ENCODE data around the gene KIF22.

The KIF22 gene

DNA sequence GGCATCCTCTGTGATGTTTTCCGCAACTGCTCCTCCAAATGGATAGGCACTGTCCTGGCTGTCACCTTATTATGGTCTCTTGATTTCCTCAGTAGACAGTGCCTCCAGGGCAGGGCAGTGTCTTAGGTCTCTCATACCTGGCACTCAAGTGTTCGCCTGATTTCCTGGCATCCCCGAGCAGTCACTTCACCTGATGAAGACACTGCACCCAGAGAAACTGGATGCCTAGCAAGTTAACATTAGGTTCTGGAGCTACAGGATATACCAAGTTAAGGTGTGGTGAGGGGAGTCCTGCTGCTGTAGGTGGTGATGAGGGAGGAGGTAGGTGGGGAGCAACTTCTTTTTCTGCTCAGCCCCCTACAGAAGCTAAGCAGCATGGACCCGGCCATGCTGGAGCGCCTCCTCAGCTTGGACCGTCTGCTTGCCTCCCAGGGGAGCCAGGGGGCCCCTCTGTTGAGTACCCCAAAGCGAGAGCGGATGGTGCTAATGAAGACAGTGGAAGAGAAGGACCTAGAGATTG is 11.9 kb downstream of the KIF22 start:
- no peak overlapping the region for H3K27ac ChIP-seq (ENCODE audit: insufficient read depth, low read depth, low read length, poor library complexity, severe bottlenecking)
- H3K9me3 ChIP-seq (ENCODE audit: control insufficient read depth, low read length) = no peaks in the 10 kb centered on the region
- 95 to 97% methylated on average over 8 of the region's 8 CpGs for WGBS, 2 experiments
- peaks cover 4% of the 10 kb centered on the region for H3K4me1 ChIP-seq (ENCODE audit: control insufficient read depth, insufficient read depth, low read length)
- peaks cover 48% of the 10 kb centered on the region for H3K36me3 ChIP-seq (ENCODE audit: control insufficient read depth, insufficient read depth, low read length)
- H3K4me3 ChIP-seq (ENCODE audit: insufficient read depth, low read depth, low read length) = no peak overlapping the region
- no peaks in the 10 kb centered on the region for H3K27me3 ChIP-seq (ENCODE audit: control insufficient read depth, insufficient read depth, low read length, poor library complexity, severe bottlenecking)

DNA sequence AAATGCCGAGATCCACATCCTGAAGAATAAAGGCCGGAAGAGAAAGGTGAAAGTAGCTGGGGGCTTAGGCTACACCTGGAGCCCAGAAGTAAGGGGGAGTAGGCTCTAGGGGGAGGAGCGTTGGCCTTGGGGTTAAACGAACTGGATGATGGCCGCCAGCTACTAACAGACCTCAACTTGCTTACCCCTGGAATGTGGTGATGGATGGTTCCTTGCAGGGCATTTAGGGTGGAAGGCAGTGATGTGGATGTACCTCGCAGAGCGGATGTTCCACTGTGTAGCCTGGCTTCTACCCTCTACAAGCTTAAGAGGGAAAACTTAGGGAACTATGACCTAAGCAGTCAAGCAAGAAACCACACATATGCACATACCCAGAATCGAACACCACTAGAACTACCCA is 13.5 kb downstream of the KIF22 start:
- peaks cover 39% of the 10 kb centered on the region for H3K36me3 ChIP-seq (ENCODE audit: control insufficient read depth, insufficient read depth, low read length)
- 87 to 91% methylated on average over 7 to 8 of the region's 8 CpGs for WGBS, 2 experiments
- H3K27ac ChIP-seq (ENCODE audit: insufficient read depth, low read depth, low read length, poor library complexity, severe bottlenecking) = no peak overlapping the region
- H3K4me1 ChIP-seq (ENCODE audit: control insufficient read depth, insufficient read depth, low read length) = peaks cover 13% of the 10 kb centered on the region
- H3K9me3 ChIP-seq (ENCODE audit: control insufficient read depth, low read length) = no peaks in the 10 kb centered on the region
- no peaks in the 10 kb centered on the region for H3K27me3 ChIP-seq (ENCODE audit: control insufficient read depth, insufficient read depth, low read length, poor library complexity, severe bottlenecking)
- no peak overlapping the region for H3K4me3 ChIP-seq (ENCODE audit: insufficient read depth, low read depth, low read length)

DNA sequence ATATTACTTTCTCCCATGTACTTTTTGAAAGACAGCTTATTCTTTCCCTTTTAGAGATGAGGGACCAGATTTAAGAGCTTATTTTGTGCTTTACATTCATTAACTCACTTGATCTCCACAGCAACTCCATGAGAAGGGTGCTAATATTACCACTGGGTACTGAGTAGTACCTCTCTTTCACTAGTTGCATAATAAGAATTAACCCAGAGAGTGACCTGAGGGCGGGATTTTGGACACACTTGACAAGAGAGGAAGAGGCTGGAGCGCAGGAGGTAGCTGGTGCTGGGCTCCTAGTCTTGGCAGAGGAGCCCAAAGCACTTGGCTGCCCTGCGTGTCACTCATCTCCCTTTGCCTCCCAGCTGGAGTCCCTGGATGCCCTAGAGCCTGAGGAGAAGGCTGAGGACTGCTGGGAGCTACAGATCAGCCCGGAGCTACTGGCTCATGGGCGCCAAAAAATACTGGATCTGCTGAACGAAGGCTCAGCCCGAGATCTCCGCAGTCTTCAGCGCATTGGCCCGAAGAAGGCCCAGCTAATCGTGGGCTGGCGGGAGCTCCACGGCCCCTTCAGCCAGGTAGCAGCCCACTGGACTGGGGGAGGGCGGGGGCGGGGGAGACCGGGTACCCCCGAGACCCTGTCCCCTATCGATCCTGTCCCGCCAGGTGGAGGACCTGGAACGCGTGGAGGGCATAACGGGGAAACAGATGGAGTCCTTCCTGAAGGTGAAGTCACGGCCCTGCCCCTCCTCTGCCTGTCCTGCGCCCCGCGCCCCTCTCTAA is 14.1 kb downstream of the KIF22 start:
- H3K27ac ChIP-seq (ENCODE audit: insufficient read depth, low read depth, low read length, poor library complexity, severe bottlenecking) = peak overlapping the region; percentile 91
- no peaks in the 10 kb centered on the region for H3K9me3 ChIP-seq (ENCODE audit: control insufficient read depth, low read length)
- H3K36me3 ChIP-seq (ENCODE audit: control insufficient read depth, insufficient read depth, low read length) = peaks cover 32% of the 10 kb centered on the region
- H3K27me3 ChIP-seq (ENCODE audit: control insufficient read depth, insufficient read depth, low read length, poor library complexity, severe bottlenecking) = no peaks in the 10 kb centered on the region
- WGBS, 2 experiments = 36 to 41% methylated on average over 26 of the region's 26 CpGs
- H3K4me3 ChIP-seq (ENCODE audit: insufficient read depth, low read depth, low read length) = peak overlapping the region; percentile 68
- H3K4me1 ChIP-seq (ENCODE audit: control insufficient read depth, insufficient read depth, low read length) = peaks cover 19% of the 10 kb centered on the region

DNA sequence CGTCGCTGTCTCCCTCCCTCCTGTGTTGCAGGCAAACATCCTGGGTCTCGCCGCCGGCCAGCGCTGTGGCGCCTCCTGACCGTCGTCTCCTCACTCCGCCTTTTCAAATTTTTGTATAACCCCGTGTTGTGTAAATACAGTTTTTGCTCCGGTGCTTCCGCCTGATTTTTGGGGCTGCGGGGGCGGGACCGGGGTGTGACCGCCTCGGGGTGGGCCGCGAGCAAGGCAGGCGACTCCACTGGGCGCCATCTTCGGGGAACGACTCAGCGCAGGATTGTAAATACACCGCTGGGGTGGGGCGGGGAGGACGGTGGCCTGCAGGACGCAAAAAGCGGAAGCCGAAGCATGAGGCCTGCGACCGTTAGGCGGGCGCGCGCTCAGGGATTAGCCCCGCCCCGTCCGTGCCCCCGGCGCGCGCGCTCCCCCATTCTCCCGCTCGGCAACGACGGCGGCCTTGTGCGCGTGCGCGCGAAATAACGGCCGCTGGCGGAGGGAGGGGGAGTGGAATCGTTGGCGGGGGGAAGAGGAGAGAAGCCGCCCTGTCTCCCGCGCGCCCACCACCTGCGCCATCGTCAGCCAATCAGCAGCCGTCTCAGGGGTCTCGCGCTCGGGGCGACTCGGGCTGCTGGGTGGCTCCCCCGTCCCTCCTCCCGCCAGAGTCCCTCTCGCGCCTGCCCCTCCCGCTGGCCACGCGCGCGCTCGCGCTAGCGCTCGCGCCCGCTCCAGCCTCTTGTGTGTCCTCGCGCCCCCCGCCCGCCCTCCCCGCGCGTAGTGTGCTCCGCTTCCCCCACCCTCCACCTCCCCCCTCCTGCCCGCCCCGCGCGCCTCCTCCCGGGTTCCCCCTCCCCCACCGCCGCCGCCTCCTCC is 14.9 kb downstream of the KIF22 start:
- 0 to 1% methylated on average over 87 to 89 of the region's 103 CpGs for WGBS, 2 experiments
- peak overlapping the region; percentile 68 for H3K4me3 ChIP-seq (ENCODE audit: insufficient read depth, low read depth, low read length)
- H3K27me3 ChIP-seq (ENCODE audit: control insufficient read depth, insufficient read depth, low read length, poor library complexity, severe bottlenecking) = no peaks in the 10 kb centered on the region
- peaks cover 27% of the 10 kb centered on the region for H3K36me3 ChIP-seq (ENCODE audit: control insufficient read depth, insufficient read depth, low read length)
- no peaks in the 10 kb centered on the region for H3K9me3 ChIP-seq (ENCODE audit: control insufficient read depth, low read length)
- H3K27ac ChIP-seq (ENCODE audit: insufficient read depth, low read depth, low read length, poor library complexity, severe bottlenecking) = peak overlapping the region; percentile 91
- peaks cover 27% of the 10 kb centered on the region for H3K4me1 ChIP-seq (ENCODE audit: control insufficient read depth, insufficient read depth, low read length)

DNA sequence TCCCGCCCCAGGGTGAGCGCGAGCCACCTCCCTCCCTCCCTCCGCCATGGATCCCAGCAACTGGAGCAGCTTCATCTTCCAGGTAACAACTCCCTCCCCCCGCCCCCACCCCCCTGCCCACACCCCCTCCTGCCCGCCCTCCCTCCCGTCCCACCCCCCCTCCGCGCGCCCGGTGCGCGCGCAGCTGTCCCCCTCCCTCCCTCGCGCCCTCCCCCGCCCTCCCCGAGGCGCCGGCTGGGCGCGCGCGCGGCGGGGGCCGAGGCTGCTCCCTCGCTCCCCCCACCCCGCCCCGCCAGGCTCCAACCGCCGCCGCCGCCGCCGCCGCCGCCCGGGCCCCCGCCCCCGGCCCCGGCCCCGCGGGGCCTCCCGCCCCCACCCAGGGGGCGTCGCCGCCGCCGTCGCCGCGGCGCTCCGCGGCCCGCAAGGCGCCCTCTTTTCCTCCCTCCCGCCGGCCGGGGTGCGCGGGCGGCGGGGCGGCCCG is 15.6 kb downstream of the KIF22 start, which contains the start of gene MAZ:
Gene MAZ (plus strand): TSS at position 431 of the 481 bp plus-strand sequence. CDS start 173 bp downstream, outside the sequence.
- H3K36me3 ChIP-seq (ENCODE audit: control insufficient read depth, insufficient read depth, low read length) = peaks cover 21% of the 10 kb centered on the region
- WGBS, 2 experiments = 0% methylated on average over 34 to 46 of the region's 67 CpGs
- H3K27ac ChIP-seq (ENCODE audit: insufficient read depth, low read depth, low read length, poor library complexity, severe bottlenecking) = peak within 1 kb of the TSS; percentile 91
- no peaks in the 10 kb centered on the region for H3K9me3 ChIP-seq (ENCODE audit: control insufficient read depth, low read length)
- H3K27me3 ChIP-seq (ENCODE audit: control insufficient read depth, insufficient read depth, low read length, poor library complexity, severe bottlenecking) = no peaks in the 10 kb centered on the region
- H3K4me3 ChIP-seq (ENCODE audit: insufficient read depth, low read depth, low read length) = peak within 1 kb of the TSS; percentile 70
- H3K4me1 ChIP-seq (ENCODE audit: control insufficient read depth, insufficient read depth, low read length) = peaks cover 33% of the 10 kb centered on the region

DNA sequence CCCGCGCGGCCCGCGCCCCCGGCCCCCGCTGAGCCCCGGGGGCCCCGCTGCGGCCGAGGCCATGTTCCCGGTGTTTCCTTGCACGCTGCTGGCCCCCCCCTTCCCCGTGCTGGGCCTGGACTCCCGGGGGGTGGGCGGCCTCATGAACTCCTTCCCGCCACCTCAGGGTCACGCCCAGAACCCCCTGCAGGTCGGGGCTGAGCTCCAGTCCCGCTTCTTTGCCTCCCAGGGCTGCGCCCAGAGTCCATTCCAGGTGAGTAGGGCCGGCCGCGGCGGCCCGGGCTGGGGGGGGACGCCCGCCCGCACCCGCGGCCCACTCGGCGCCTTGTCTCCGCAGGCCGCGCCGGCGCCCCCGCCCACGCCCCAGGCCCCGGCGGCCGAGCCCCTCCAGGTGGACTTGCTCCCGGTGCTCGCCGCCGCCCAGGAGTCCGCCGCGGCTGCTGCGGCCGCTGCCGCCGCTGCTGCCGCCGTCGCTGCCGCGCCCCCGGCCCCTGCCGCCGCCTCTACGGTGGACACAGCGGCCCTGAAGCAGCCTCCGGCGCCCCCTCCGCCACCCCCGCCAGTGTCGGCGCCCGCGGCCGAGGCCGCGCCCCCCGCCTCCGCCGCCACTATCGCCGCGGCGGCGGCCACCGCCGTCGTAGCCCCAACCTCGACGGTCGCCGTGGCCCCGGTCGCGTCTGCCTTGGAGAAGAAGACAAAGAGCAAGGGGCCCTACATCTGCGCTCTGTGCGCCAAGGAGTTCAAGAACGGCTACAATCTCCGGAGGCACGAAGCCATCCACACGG is 16.3 kb downstream of the KIF22 start:
- peak overlapping the region; percentile 70 for H3K4me3 ChIP-seq (ENCODE audit: insufficient read depth, low read depth, low read length)
- H3K27ac ChIP-seq (ENCODE audit: insufficient read depth, low read depth, low read length, poor library complexity, severe bottlenecking) = peak overlapping the region; percentile 86
- 0% methylated on average over 99 of the region's 99 CpGs for WGBS, 2 experiments
- H3K9me3 ChIP-seq (ENCODE audit: control insufficient read depth, low read length) = no peaks in the 10 kb centered on the region
- H3K36me3 ChIP-seq (ENCODE audit: control insufficient read depth, insufficient read depth, low read length) = peaks cover 16% of the 10 kb centered on the region
- H3K27me3 ChIP-seq (ENCODE audit: control insufficient read depth, insufficient read depth, low read length, poor library complexity, severe bottlenecking) = no peaks in the 10 kb centered on the region
- peaks cover 33% of the 10 kb centered on the region for H3K4me1 ChIP-seq (ENCODE audit: control insufficient read depth, insufficient read depth, low read length)

DNA sequence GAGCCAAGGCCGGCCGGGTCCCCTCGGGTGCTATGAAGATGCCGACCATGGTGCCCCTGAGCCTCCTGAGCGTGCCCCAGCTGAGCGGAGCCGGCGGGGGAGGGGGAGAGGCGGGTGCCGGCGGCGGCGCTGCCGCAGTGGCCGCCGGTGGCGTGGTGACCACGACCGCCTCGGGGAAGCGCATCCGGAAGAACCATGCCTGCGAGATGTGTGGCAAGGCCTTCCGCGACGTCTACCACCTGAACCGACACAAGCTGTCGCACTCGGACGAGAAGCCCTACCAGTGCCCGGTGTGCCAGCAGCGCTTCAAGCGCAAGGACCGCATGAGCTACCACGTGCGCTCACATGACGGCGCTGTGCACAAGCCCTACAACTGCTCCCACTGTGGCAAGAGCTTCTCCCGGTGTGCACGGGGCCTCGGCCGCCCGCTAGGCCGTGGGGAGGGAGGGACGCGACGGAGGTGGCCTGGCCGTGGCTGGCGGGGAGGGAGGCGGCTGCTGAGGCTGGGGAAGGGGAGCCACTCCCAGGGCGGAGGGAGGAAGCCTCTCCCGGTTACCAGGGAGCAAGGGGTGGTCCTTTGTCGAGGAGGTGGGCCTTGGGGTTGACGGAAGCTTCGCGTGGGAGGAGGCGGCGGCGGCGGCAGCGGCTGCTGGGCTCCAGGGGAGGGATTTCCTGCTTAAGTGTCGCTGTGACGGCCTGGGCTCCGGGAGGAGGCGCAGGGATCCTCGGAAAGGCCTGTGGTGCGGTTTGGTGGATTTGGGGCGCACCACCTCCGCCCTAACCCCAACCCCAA is 17.1 kb downstream of the KIF22 start:
- H3K4me1 ChIP-seq (ENCODE audit: control insufficient read depth, insufficient read depth, low read length) = peaks cover 33% of the 10 kb centered on the region
- no peaks in the 10 kb centered on the region for H3K9me3 ChIP-seq (ENCODE audit: control insufficient read depth, low read length)
- H3K4me3 ChIP-seq (ENCODE audit: insufficient read depth, low read depth, low read length) = peak overlapping the region; percentile 70
- H3K27ac ChIP-seq (ENCODE audit: insufficient read depth, low read depth, low read length, poor library complexity, severe bottlenecking) = peak overlapping the region; percentile 86
- WGBS, 2 experiments = 1% methylated on average over 69 of the region's 69 CpGs
- H3K36me3 ChIP-seq (ENCODE audit: control insufficient read depth, insufficient read depth, low read length) = peaks cover 12% of the 10 kb centered on the region
- H3K27me3 ChIP-seq (ENCODE audit: control insufficient read depth, insufficient read depth, low read length, poor library complexity, severe bottlenecking) = no peaks in the 10 kb centered on the region

DNA sequence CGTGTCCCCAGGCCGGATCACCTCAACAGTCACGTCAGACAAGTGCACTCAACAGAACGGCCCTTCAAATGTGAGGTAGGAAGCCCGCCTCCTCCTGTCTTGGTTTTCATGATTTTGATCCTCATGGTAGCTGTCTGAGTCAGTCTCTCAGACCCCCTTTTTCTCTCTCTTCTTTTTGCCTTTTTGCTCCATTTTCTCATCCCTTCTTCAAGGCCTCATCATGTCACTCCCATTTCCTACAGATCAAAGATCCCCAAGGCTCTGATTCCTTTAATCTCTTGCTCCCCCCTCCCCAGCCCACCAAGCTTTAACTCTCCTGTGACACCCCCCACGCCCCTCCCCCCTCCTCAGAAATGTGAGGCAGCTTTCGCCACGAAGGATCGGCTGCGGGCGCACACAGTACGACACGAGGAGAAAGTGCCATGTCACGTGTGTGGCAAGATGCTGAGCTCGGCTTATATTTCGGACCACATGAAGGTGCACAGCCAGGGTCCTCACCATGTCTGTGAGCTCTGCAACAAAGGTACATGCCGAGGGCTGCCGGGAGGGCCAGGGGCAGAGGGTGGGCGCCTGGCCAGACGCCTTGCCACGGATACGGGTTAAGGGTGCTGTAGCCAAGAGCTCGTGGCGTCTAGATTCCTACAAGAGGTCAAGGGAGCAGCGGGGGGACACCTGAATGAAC is 17.8 kb downstream of the KIF22 start:
- WGBS, 2 experiments = 63 to 65% methylated on average over 25 of the region's 25 CpGs
- H3K36me3 ChIP-seq (ENCODE audit: control insufficient read depth, insufficient read depth, low read length) = peaks cover 6% of the 10 kb centered on the region
- no peaks in the 10 kb centered on the region for H3K27me3 ChIP-seq (ENCODE audit: control insufficient read depth, insufficient read depth, low read length, poor library complexity, severe bottlenecking)
- H3K9me3 ChIP-seq (ENCODE audit: control insufficient read depth, low read length) = no peaks in the 10 kb centered on the region
- peaks cover 38% of the 10 kb centered on the region for H3K4me1 ChIP-seq (ENCODE audit: control insufficient read depth, insufficient read depth, low read length)
- H3K27ac ChIP-seq (ENCODE audit: insufficient read depth, low read depth, low read length, poor library complexity, severe bottlenecking) = no peak overlapping the region
- H3K4me3 ChIP-seq (ENCODE audit: insufficient read depth, low read depth, low read length) = peak overlapping the region; percentile 70

Measured in ectodermal cell (in vitro differentiated cells).